ENCODE measurements around the gene CREB3L1. TPM values are rescaled to one million over a fixed set of nuclear protein-coding genes. Genes with fewer than 3 reads are reported as not detected.
A peak's percentile ranks its signal among the peaks of the same experiment; 100 is the strongest.

The CREB3L1 gene
- total RNA-seq, 1 donor: 33.3 TPM

DNA sequence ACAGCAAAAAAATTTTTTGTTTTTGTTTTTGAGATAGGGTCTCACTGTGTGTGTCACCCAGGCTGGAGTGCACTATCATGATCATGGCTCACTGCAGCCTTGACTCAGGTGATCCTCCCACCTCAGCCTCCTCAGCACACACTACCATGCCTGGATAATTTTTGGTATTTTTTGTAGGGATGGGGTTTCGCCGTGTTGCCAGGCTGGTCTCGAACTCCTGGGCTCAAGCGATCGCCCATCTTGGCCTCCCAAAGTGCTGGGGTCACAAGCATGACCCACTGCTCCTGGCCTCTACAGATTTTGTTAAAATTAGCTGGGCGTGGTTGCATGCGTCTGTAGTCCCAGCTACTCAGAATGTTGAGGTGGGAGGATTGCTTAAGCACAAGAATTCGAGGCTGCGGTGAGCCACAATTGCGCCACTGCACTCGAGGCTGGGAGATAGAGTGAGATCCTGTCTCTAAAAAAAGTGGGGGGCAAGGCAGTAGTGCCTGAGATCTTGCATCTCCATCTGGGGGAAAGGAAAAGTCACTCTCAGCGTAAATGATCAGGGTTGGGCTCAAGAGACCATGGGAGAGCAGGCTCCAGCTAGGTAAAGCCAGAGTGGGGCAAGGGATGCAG, 59.2 kb downstream of the CREB3L1 start:
- Histone ChIP-seq H3K4me2 (ENCODE audit: insufficient read depth, low read length) (no peak overlapping the region), H3K27me3 (ENCODE audit: insufficient read depth, low read length) (peaks cover 39% of the 10 kb centered on the region), H3K27ac (ENCODE audit: low read depth, low read length) (no peak overlapping the region), H2AFZ (ENCODE audit: low read length) (no peak overlapping the region), H3K36me3 (ENCODE audit: insufficient read depth, low read length) (no peaks in the 10 kb centered on the region), H3K79me2 (ENCODE audit: insufficient read depth, low read length) (no peaks in the 10 kb centered on the region), H4K20me1 (ENCODE audit: insufficient read depth, low read length) (no peaks in the 10 kb centered on the region), H3K9me3 (ENCODE audit: low read depth, low read length) (no peaks in the 10 kb centered on the region), H3K4me1 (ENCODE audit: insufficient read depth, low read length) (peaks cover 2% of the 10 kb centered on the region), H3K4me3 (ENCODE audit: insufficient read depth, low read length) (no peak overlapping the region)
- TF ChIP-seq, protein P1, sequence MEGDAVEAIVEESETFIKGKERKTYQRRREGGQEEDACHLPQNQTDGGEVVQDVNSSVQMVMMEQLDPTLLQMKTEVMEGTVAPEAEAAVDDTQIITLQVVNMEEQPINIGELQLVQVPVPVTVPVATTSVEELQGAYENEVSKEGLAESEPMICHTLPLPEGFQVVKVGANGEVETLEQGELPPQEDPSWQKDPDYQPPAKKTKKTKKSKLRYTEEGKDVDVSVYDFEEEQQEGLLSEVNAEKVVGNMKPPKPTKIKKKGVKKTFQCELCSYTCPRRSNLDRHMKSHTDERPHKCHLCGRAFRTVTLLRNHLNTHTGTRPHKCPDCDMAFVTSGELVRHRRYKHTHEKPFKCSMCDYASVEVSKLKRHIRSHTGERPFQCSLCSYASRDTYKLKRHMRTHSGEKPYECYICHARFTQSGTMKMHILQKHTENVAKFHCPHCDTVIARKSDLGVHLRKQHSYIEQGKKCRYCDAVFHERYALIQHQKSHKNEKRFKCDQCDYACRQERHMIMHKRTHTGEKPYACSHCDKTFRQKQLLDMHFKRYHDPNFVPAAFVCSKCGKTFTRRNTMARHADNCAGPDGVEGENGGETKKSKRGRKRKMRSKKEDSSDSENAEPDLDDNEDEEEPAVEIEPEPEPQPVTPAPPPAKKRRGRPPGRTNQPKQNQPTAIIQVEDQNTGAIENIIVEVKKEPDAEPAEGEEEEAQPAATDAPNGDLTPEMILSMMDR (IDR thresholded peaks at IDR 0.05; ENCODE audit: extremely low read depth, low read depth, low read length): no peak
- peak; percentile 57 for DNase-seq (ENCODE audit: insufficient read length, low spot score, missing footprints)

DNA sequence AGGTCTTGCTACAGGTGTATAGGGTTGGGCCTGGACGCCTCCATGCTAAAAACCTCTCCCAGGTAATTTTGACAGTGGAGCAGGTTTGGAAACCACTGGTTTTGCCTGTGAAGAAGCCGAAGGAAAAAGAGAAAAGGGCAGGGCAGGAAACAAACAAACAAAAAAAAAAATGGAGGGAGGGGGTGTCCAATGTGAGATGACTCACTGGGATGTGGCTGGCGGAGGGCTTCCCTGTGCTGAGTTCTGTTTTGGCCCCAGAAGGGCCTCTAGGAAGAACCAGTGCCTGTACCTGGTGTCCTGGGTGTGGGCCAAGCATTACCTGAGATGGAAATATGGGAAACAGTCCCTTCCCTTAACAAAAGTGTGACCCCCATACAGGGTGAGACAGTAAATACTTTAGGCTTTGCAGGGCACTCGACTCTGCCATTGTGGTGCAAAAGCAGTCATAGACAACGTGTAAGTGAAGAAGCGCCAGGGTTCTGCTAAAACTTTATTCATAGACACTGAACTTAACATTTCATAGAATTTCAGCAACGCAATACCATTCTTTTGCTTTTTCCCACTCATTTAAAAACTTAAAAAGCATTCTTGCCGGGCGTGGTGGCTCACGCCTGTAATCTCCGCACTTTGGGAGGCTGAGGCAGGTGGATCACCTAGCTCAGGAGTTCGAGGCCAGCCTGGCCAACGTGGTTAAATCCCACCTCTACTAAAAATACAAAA, 60.3 kb downstream of the CREB3L1 start:
- TF ChIP-seq, protein P1 (IDR thresholded peaks at IDR 0.05; ENCODE audit: extremely low read depth, low read depth, low read length): no peak
- H3K9me3 ChIP-seq (ENCODE audit: low read depth, low read length): no peaks in the 10 kb centered on the region
- no peaks in the 10 kb centered on the region for H4K20me1 ChIP-seq (ENCODE audit: insufficient read depth, low read length)
- peak; percentile 56 for DNase-seq (ENCODE audit: insufficient read length, low spot score, missing footprints)
- no peak overlapping the region for H3K4me3 ChIP-seq (ENCODE audit: insufficient read depth, low read length)
- no peak overlapping the region for H3K27ac ChIP-seq (ENCODE audit: low read depth, low read length)
- no peak overlapping the region for H3K4me2 ChIP-seq (ENCODE audit: insufficient read depth, low read length)
- H2AFZ ChIP-seq (ENCODE audit: low read length): no peak overlapping the region
- H3K27me3 ChIP-seq (ENCODE audit: insufficient read depth, low read length): peaks cover 34% of the 10 kb centered on the region
- peaks cover 2% of the 10 kb centered on the region for H3K4me1 ChIP-seq (ENCODE audit: insufficient read depth, low read length)
- H3K36me3 ChIP-seq (ENCODE audit: insufficient read depth, low read length): no peaks in the 10 kb centered on the region
- no peaks in the 10 kb centered on the region for H3K79me2 ChIP-seq (ENCODE audit: insufficient read depth, low read length)

- peak overlapping the region; percentile 14 for H3K4me2 ChIP-seq (ENCODE audit: insufficient read depth, low read length)
- peak overlapping the region; percentile 36 for H2AFZ ChIP-seq (ENCODE audit: low read length)
- TF ChIP-seq, protein P1 (IDR thresholded peaks at IDR 0.05; ENCODE audit: extremely low read depth, low read depth, low read length): no peak
- no peaks in the 10 kb centered on the region for H3K9me3 ChIP-seq (ENCODE audit: low read depth, low read length)
- H3K27me3 ChIP-seq (ENCODE audit: insufficient read depth, low read length): peaks cover 33% of the 10 kb centered on the region
- no peaks in the 10 kb centered on the region for H3K36me3 ChIP-seq (ENCODE audit: insufficient read depth, low read length)
- no peaks in the 10 kb centered on the region for H3K79me2 ChIP-seq (ENCODE audit: insufficient read depth, low read length)
- peaks cover 2% of the 10 kb centered on the region for H3K4me1 ChIP-seq (ENCODE audit: insufficient read depth, low read length)
- H3K4me3 ChIP-seq (ENCODE audit: insufficient read depth, low read length): no peak overlapping the region
- H3K27ac ChIP-seq (ENCODE audit: low read depth, low read length): no peak overlapping the region
- H4K20me1 ChIP-seq (ENCODE audit: insufficient read depth, low read length): no peaks in the 10 kb centered on the region
- DNase-seq (ENCODE audit: insufficient read length, low spot score, missing footprints): peak; percentile 61
Observed at GRCh38 chr11:46338636-46338987, 61.1 kb downstream of the CREB3L1 start.

- H3K36me3 ChIP-seq (ENCODE audit: insufficient read depth, low read length): no peaks in the 10 kb centered on the region
- no peak overlapping the region for H3K27ac ChIP-seq (ENCODE audit: low read depth, low read length)
- no peaks in the 10 kb centered on the region for H3K79me2 ChIP-seq (ENCODE audit: insufficient read depth, low read length)
- TF ChIP-seq, protein P1 (IDR thresholded peaks at IDR 0.05; ENCODE audit: extremely low read depth, low read depth, low read length): no peak
- peak; percentile 91 for DNase-seq (ENCODE audit: insufficient read length, low spot score, missing footprints)
- no peak overlapping the region for H3K4me3 ChIP-seq (ENCODE audit: insufficient read depth, low read length)
- H3K27me3 ChIP-seq (ENCODE audit: insufficient read depth, low read length): peaks cover 28% of the 10 kb centered on the region
- H3K9me3 ChIP-seq (ENCODE audit: low read depth, low read length): no peaks in the 10 kb centered on the region
- peak overlapping the region; percentile 36 for H2AFZ ChIP-seq (ENCODE audit: low read length)
- peak overlapping the region; percentile 14 for H3K4me2 ChIP-seq (ENCODE audit: insufficient read depth, low read length)
- peaks cover 2% of the 10 kb centered on the region for H3K4me1 ChIP-seq (ENCODE audit: insufficient read depth, low read length)
- H4K20me1 ChIP-seq (ENCODE audit: insufficient read depth, low read length): no peaks in the 10 kb centered on the region
Observed at GRCh38 chr11:46338988-46339666, 61.7 kb downstream of the CREB3L1 start.

Measured in osteoblast (primary cell).